SK-N-SH (cell line): Measurements from ENCODE around the gene OR5C1.
A peak's percentile ranks its signal among the peaks of the same experiment; 100 is the strongest.

Experiments used
- EP300 ChIP-seq, 2 experiments: IDR thresholded peaks; 2 replicates each; pipeline versions ENCODE4 v1.4.0 to v1.6.1; 2012; ENCODE audit warnings: borderline replicate concordance in 1 of 2, low read depth in 1 of 2, low read length in 1 of 2
- GABPA ChIP-seq: IDR thresholded peaks from 2 replicates; pipeline ENCODE4 v1.4.0; 2012; ENCODE audit warnings: low read depth, mild to moderate bottlenecking
- NRF1 ChIP-seq: IDR thresholded peaks from 2 replicates; pipeline ENCODE4 v1.6.1; 2012; ENCODE audit warnings: low read depth, mild to moderate bottlenecking, low read length
- POLR2AphosphoS5 ChIP-seq: IDR thresholded peaks from 2 replicates; pipeline ENCODE4 v1.6.1; 2012; ENCODE audit warnings: low read depth, low read length
- RAD21 ChIP-seq: IDR thresholded peaks from 2 replicates; pipeline ENCODE4 v1.6.1; 2012; ENCODE audit warnings: mild to moderate bottlenecking, low read length
- SIN3A ChIP-seq: IDR thresholded peaks from 2 replicates; pipeline ENCODE4 v1.6.1; 2012; ENCODE audit warnings: low read depth, mild to moderate bottlenecking, low read length, moderate library complexity, borderline replicate concordance
- SMC3 ChIP-seq: IDR thresholded peaks from 2 replicates; pipeline ENCODE4 v1.6.1; 2012; ENCODE audit warnings: low read depth, low read length, improper control_type of control experiment
- TAF1 ChIP-seq: IDR thresholded peaks from 2 replicates; pipeline ENCODE4 v1.6.1; 2012; ENCODE audit warnings: low read depth, mild to moderate bottlenecking, low read length, moderate library complexity, borderline replicate concordance
- TCF12 ChIP-seq: IDR thresholded peaks from 2 replicates; pipeline ENCODE4 v1.4.0; 2012
- TEAD4 ChIP-seq: IDR thresholded peaks from 2 replicates; pipeline ENCODE4 v1.4.0; 2012; ENCODE audit warnings: mild to moderate bottlenecking, borderline replicate concordance; ENCODE audit not compliant: insufficient read depth
- USF1 ChIP-seq: IDR thresholded peaks from 2 replicates; pipeline ENCODE4 v1.4.0; 2012; ENCODE audit warnings: low read depth, borderline replicate concordance
- TF ChIP-seq, protein P1 (sequence below): IDR thresholded peaks from 2 replicates; pipeline ENCODE4 v1.4.0; 2012; ENCODE audit warnings: low read depth, borderline replicate concordance
- TF ChIP-seq, protein P2 (sequence below): fragments of 200-600 bp; sonication (generic); IDR thresholded peaks from 2 replicates; pipeline ENCODE4 v1.6.1; 2017; ENCODE audit warnings: antibody characterized with exemption, mild to moderate bottlenecking, moderate library complexity

GRCh38 chr9:122835313-122835731 is 46.6 kb downstream of the OR5C1 start:
- no peak for TF ChIP-seq SIN3A
- no peak for TF ChIP-seq TCF12
- TF ChIP-seq, protein P1, sequence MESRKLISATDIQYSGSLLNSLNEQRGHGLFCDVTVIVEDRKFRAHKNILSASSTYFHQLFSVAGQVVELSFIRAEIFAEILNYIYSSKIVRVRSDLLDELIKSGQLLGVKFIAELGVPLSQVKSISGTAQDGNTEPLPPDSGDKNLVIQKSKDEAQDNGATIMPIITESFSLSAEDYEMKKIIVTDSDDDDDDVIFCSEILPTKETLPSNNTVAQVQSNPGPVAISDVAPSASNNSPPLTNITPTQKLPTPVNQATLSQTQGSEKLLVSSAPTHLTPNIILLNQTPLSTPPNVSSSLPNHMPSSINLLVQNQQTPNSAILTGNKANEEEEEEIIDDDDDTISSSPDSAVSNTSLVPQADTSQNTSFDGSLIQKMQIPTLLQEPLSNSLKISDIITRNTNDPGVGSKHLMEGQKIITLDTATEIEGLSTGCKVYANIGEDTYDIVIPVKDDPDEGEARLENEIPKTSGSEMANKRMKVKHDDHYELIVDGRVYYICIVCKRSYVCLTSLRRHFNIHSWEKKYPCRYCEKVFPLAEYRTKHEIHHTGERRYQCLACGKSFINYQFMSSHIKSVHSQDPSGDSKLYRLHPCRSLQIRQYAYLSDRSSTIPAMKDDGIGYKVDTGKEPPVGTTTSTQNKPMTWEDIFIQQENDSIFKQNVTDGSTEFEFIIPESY = no peak
- TF ChIP-seq, protein P2, sequence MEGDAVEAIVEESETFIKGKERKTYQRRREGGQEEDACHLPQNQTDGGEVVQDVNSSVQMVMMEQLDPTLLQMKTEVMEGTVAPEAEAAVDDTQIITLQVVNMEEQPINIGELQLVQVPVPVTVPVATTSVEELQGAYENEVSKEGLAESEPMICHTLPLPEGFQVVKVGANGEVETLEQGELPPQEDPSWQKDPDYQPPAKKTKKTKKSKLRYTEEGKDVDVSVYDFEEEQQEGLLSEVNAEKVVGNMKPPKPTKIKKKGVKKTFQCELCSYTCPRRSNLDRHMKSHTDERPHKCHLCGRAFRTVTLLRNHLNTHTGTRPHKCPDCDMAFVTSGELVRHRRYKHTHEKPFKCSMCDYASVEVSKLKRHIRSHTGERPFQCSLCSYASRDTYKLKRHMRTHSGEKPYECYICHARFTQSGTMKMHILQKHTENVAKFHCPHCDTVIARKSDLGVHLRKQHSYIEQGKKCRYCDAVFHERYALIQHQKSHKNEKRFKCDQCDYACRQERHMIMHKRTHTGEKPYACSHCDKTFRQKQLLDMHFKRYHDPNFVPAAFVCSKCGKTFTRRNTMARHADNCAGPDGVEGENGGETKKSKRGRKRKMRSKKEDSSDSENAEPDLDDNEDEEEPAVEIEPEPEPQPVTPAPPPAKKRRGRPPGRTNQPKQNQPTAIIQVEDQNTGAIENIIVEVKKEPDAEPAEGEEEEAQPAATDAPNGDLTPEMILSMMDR = peak; percentile 10; the same call in 1 of the 2 replicates
- TF ChIP-seq EP300 (IDR thresholded peaks at IDR 0.05; ENCODE audit: borderline replicate concordance in 1 of 2, low read depth in 1 of 2, low read length in 1 of 2) = no peak
- peak; percentile 45 for TF ChIP-seq RAD21
- no peak for TF ChIP-seq TAF1
- TF ChIP-seq USF1 = no peak
- TF ChIP-seq TEAD4 = no peak
- no peak for TF ChIP-seq NRF1
- no peak for TF ChIP-seq SMC3
- no peak for TF ChIP-seq GABPA
- TF ChIP-seq POLR2AphosphoS5 = no peak
